Measurements from ENCODE around the gene HEXD. TPM values are rescaled to one million over a fixed set of nuclear protein-coding genes. Genes with fewer than 3 reads are reported as not detected.

Gene HEXD
- total and polyA plus RNA-seq, 2 donors (not counting 3 experiments of a cell fraction or from before 2014, with no cell fraction given) = 12.9 to 18.6 TPM

DNA sequence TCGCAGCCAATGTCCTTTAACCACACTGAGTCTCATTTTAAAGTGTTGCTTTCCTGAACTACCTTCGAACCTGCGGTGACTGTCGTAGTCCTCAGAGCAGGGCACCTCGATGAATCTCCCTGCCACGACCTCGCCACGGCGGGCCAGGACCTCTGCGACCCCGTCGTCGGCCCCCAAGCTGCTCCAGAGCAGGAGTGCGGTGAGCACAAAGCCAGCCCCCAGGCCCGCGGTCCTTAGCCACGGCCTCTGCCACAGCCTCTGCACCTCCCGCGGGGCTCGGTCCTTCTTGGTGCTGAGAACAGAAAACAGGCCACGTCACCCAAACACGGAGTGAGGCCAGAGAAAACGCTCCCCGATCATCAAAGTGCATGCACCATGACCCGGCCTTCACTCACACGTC, 2.8 kb upstream of the HEXD start:
- intact Hi-C loops (cut with micrococcal nuclease) = loop anchor here (5.0 to 10.0 kb wide), 3 partner anchors 118 to 381 kb away; partner anchors contain the start of genes DCXR and RAC3
- no peaks in the 10 kb centered on the region for H3K27me3 ChIP-seq (ENCODE audit: control insufficient read depth in 2 of 2, insufficient read depth in 2 of 2, low read length in 2 of 2)
- H3K4me2 ChIP-seq (ENCODE audit: insufficient read depth, low read length) = no peak overlapping the region
- H3K27ac ChIP-seq (ENCODE audit: insufficient read depth, low read depth, low read length) = no peak overlapping the region
- H3K9me1 ChIP-seq (replicated peaks; ENCODE audit: control insufficient read depth, extremely low read depth, insufficient read depth, low read length) = no peaks in the 10 kb centered on the region
- no peak for TF ChIP-seq POLR2AphosphoS5 (IDR thresholded peaks at IDR 0.05; ENCODE audit: insufficient read depth, low read depth, low read length)
- TF ChIP-seq GATA2 (IDR thresholded peaks at IDR 0.05; ENCODE audit: insufficient read depth, insufficient read length, low read depth, low read length) = no peak
- TF ChIP-seq, protein P1, sequence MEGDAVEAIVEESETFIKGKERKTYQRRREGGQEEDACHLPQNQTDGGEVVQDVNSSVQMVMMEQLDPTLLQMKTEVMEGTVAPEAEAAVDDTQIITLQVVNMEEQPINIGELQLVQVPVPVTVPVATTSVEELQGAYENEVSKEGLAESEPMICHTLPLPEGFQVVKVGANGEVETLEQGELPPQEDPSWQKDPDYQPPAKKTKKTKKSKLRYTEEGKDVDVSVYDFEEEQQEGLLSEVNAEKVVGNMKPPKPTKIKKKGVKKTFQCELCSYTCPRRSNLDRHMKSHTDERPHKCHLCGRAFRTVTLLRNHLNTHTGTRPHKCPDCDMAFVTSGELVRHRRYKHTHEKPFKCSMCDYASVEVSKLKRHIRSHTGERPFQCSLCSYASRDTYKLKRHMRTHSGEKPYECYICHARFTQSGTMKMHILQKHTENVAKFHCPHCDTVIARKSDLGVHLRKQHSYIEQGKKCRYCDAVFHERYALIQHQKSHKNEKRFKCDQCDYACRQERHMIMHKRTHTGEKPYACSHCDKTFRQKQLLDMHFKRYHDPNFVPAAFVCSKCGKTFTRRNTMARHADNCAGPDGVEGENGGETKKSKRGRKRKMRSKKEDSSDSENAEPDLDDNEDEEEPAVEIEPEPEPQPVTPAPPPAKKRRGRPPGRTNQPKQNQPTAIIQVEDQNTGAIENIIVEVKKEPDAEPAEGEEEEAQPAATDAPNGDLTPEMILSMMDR (IDR thresholded peaks at IDR 0.05; ENCODE audit: extremely low read depth in 1 of 2, insufficient read depth in 1 of 2, low read depth in 1 of 2, low read length in 2 of 2) = no peak
- TF ChIP-seq FOS (IDR thresholded peaks at IDR 0.05; ENCODE audit: borderline replicate concordance, insufficient read depth, low read length) = no peak
- TF ChIP-seq POLR2A (IDR thresholded peaks at IDR 0.05; ENCODE audit: low read depth, low read length) = no peak
- no peak for TF ChIP-seq MYC (IDR thresholded peaks at IDR 0.05; ENCODE audit: low read depth, low read length)
- TF ChIP-seq EZH2 (IDR thresholded peaks at IDR 0.05; ENCODE audit: borderline replicate concordance, low read depth, low read length, severe bottlenecking) = no peak
- TF ChIP-seq JUN (IDR thresholded peaks at IDR 0.05; ENCODE audit: borderline replicate concordance, insufficient read depth, insufficient read length, low read depth) = no peak
- TF ChIP-seq, protein P2, sequence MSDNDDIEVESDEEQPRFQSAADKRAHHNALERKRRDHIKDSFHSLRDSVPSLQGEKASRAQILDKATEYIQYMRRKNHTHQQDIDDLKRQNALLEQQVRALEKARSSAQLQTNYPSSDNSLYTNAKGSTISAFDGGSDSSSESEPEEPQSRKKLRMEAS (IDR thresholded peaks at IDR 0.05; ENCODE audit: insufficient read depth, insufficient read length) = no peak
- no peak overlapping the region for H3K4me3 ChIP-seq (replicated peaks in 1 of 3; ENCODE audit: insufficient read depth in 1 of 3, low read depth in 1 of 3, low read length in 3 of 3)
- no peaks in the 10 kb centered on the region for H3K79me2 ChIP-seq (ENCODE audit: control insufficient read depth, insufficient read depth, low read length)
- H3K9me3 ChIP-seq (replicated peaks; ENCODE audit: control insufficient read depth, insufficient read depth, low read length) = no peaks in the 10 kb centered on the region
- BruUV-seq (replicated peaks) = no TSS peak
- peaks cover 12% of the 10 kb centered on the region for H3K4me1 ChIP-seq (ENCODE audit: control insufficient read depth, extremely low read depth, insufficient read depth, low read length)
- DNase-seq (ENCODE audit: low read depth, low spot score) (no peak), FAIRE-seq (no peak)
- POLR2A ChIA-PET = no interaction called here
- H3K9ac ChIP-seq (replicated peaks; ENCODE audit: extremely low read depth, insufficient read depth, low read length) = no peak overlapping the region
- H4K20me1 ChIP-seq (replicated peaks; ENCODE audit: control insufficient read depth, extremely low read depth, insufficient read depth, low read length) = no peaks in the 10 kb centered on the region
- CTCF ChIA-PET = interaction anchor here (0.8 kb wide), 2 partner anchors 65 to 168 kb away, joined by 3 to 4 read pairs; no protein-coding TSS in a partner anchor
- no peaks in the 10 kb centered on the region for H3K36me3 ChIP-seq (ENCODE audit: control insufficient read depth in 2 of 2, extremely low read depth in 1 of 2, insufficient read depth in 2 of 2, low read length in 2 of 2)
- dilution Hi-C loops (cut with MboI; ENCODE audit: extremely low pct_ligation_motif_present, low sequenced_read_pairs) = no loop called here
- no peak overlapping the region for H2AFZ ChIP-seq (ENCODE audit: low read depth, low read length)

Measured in endothelial cell of umbilical vein (primary cell).